ENCODE data around the gene RARG. TPM values are rescaled to one million over a fixed set of nuclear protein-coding genes. Genes with fewer than 3 reads are reported as not detected.

Gene RARG
- total RNA-seq, 1 experiment from 2014 or later = 77.2 TPM

DNA sequence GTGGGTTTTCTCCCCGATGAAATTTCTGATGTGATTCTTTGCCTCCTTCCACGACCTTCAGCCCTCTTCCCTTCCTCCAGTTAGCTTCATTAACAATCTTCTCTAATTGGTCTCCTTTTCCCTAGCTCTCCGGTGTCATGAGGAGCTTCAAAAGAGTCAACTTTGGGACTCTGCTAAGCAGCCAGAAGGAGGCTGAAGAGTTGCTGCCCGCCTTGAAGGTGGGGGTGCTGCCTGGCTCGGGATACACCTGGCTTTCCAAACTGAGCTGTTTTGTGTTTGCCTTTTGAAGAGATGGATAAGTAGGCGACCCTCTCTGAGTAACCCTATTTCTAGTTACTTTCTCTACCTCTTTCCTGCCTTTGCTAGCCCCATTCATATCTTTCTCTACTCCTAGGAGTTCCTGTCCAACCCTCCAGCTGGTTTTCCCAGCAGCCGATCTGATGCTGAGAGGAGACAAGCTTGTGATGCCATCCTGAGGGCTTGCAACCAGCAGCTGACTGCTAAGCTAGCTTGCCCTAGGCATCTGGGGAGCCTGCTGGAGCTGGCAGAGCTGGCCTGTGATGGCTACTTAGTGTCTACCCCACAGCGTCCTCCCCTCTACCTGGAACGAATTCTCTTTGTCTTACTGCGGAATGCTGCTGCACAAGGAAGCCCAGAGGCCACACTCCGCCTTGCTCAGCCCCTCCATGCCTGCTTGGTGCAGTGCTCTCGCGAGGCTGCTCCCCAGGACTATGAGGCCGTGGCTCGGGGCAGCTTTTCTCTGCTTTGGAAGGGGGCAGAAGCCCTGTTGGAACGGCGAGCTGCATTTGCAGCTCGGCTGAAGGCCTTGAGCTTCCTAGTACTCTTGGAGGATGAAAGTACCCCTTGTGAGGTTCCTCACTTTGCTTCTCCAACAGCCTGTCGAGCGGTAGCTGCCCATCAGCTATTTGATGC, 36.9 kb upstream of the RARG start:
- DNase-seq (ENCODE audit: low spot score) (no peak), ATAC-seq (peak; percentile 10)
- Mint-ChIP-seq H3K4me3 (peak overlapping the region; percentile 100), H3K27ac (peak overlapping the region; percentile 53), H3K4me1 (peaks cover 29% of the 10 kb centered on the region), H3K36me3 (peaks cover 24% of the 10 kb centered on the region), H3K9me3 (no peaks in the 10 kb centered on the region), H3K27me3 (ENCODE audit: low read depth) (no peaks in the 10 kb centered on the region; the same call in 1 of the 2 replicates)
- ChIA-PET POLR2A (interaction anchor here (1.8 to 3.5 kb wide), 3 partner anchors 26 to 55 kb away, joined by 4 to 13 read pairs (median 12); partner anchors contain the start of genes MYG1 and PFDN5), CTCF (interaction anchor here (0.6 to 11.3 kb wide), 27 partner anchors 11 to 933 kb away, joined by 3 to 333 read pairs (median 6); partner anchors contain the start of genes AAAS, CSAD, ITGB7 and MYG1)
- TF ChIP-seq GTF2I (CRISPR knock-in tag; conservative IDR thresholded peaks at IDR 0.05) (no peak), ATF1 (CRISPR knock-in tag; IDR thresholded peaks at IDR 0.05) (no peak), KAT7 (CRISPR knock-in tag; IDR thresholded peaks at IDR 0.05; ENCODE audit: borderline replicate concordance) (no peak), NFE2L1 (CRISPR knock-in tag; IDR thresholded peaks at IDR 0.05) (no peak), RELA (CRISPR knock-in tag; IDR thresholded peaks at IDR 0.05; ENCODE audit: borderline replicate concordance) (no peak), JUN (CRISPR knock-in tag; IDR thresholded peaks at IDR 0.05) (no peak), ZNF416 (CRISPR knock-in tag; IDR thresholded peaks at IDR 0.05) (no peak), ZNF532 (CRISPR knock-in tag; IDR thresholded peaks at IDR 0.05; ENCODE audit: borderline replicate concordance) (no peak), AR (CRISPR knock-in tag; IDR thresholded peaks at IDR 0.05) (no peak), HMGA2 (CRISPR knock-in tag; IDR thresholded peaks at IDR 0.05) (no peak), CDX4 (CRISPR knock-in tag; IDR thresholded peaks at IDR 0.05; ENCODE audit: borderline replicate concordance) (no peak)
- TF ChIP-seq, protein P1, sequence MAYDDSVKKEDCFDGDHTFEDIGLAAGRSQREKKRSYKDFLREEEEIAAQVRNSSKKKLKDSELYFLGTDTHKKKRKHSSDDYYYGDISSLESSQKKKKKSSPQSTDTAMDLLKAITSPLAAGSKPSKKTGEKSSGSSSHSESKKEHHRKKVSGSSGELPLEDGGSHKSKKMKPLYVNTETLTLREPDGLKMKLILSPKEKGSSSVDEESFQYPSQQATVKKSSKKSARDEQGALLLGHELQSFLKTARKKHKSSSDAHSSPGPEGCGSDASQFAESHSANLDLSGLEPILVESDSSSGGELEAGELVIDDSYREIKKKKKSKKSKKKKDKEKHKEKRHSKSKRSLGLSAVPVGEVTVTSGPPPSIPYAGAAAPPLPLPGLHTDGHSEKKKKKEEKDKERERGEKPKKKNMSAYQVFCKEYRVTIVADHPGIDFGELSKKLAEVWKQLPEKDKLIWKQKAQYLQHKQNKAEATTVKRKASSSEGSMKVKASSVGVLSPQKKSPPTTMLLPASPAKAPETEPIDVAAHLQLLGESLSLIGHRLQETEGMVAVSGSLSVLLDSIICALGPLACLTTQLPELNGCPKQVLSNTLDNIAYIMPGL (CRISPR knock-in tag; IDR thresholded peaks at IDR 0.05) = no peak
- TF ChIP-seq, protein P2, sequence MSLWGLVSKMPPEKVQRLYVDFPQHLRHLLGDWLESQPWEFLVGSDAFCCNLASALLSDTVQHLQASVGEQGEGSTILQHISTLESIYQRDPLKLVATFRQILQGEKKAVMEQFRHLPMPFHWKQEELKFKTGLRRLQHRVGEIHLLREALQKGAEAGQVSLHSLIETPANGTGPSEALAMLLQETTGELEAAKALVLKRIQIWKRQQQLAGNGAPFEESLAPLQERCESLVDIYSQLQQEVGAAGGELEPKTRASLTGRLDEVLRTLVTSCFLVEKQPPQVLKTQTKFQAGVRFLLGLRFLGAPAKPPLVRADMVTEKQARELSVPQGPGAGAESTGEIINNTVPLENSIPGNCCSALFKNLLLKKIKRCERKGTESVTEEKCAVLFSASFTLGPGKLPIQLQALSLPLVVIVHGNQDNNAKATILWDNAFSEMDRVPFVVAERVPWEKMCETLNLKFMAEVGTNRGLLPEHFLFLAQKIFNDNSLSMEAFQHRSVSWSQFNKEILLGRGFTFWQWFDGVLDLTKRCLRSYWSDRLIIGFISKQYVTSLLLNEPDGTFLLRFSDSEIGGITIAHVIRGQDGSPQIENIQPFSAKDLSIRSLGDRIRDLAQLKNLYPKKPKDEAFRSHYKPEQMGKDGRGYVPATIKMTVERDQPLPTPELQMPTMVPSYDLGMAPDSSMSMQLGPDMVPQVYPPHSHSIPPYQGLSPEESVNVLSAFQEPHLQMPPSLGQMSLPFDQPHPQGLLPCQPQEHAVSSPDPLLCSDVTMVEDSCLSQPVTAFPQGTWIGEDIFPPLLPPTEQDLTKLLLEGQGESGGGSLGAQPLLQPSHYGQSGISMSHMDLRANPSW (CRISPR knock-in tag; conservative IDR thresholded peaks at IDR 0.05; ENCODE audit: low read depth) = no peak
- TF ChIP-seq, protein P3, sequence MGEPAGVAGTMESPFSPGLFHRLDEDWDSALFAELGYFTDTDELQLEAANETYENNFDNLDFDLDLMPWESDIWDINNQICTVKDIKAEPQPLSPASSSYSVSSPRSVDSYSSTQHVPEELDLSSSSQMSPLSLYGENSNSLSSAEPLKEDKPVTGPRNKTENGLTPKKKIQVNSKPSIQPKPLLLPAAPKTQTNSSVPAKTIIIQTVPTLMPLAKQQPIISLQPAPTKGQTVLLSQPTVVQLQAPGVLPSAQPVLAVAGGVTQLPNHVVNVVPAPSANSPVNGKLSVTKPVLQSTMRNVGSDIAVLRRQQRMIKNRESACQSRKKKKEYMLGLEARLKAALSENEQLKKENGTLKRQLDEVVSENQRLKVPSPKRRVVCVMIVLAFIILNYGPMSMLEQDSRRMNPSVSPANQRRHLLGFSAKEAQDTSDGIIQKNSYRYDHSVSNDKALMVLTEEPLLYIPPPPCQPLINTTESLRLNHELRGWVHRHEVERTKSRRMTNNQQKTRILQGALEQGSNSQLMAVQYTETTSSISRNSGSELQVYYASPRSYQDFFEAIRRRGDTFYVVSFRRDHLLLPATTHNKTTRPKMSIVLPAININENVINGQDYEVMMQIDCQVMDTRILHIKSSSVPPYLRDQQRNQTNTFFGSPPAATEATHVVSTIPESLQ (CRISPR knock-in tag; IDR thresholded peaks at IDR 0.05) = no peak
- TF ChIP-seq, protein P4, sequence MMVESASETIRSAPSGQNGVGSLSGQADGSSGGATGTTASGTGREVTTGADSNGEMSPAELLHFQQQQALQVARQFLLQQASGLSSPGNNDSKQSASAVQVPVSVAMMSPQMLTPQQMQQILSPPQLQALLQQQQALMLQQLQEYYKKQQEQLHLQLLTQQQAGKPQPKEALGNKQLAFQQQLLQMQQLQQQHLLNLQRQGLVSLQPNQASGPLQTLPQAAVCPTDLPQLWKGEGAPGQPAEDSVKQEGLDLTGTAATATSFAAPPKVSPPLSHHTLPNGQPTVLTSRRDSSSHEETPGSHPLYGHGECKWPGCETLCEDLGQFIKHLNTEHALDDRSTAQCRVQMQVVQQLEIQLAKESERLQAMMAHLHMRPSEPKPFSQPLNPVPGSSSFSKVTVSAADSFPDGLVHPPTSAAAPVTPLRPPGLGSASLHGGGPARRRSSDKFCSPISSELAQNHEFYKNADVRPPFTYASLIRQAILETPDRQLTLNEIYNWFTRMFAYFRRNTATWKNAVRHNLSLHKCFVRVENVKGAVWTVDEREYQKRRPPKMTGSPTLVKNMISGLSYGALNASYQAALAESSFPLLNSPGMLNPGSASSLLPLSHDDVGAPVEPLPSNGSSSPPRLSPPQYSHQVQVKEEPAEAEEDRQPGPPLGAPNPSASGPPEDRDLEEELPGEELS (CRISPR knock-in tag; IDR thresholded peaks at IDR 0.05) = no peak
